HG03439 (cell line): ENCODE data around the gene PHETA2.
"Not testable (repeated sequence)": the region's sequence is repeated elsewhere in the genome, so short reads cannot be mapped to it uniquely, and the experiment has no call there.

Experiments
- ATAC-seq: cut with Tn5 transposase; IDR thresholded peaks from one replicate; pipeline ENCODE4 v1.9.1; 2021; ENCODE audit warnings: mild to moderate bottlenecking, moderate library complexity; ENCODE audit not compliant: unreplicated experiment

Gene PHETA2

GRCh38 chr22:42101199-42101598 lies 27.2 kb downstream of the PHETA2 start:
- ATAC-seq: no peak

- not testable (repeated sequence) for ATAC-seq
Measured at GRCh38 chr22:42104332-42104860, 30.3 kb downstream of the PHETA2 start.

- ATAC-seq: no peak
Measured at GRCh38 chr22:42108848-42109247, 34.8 kb downstream of the PHETA2 start.

GRCh38 chr22:42111798-42112197 lies 37.8 kb downstream of the PHETA2 start:
- no peak for ATAC-seq

- not testable (repeated sequence) for ATAC-seq
Measured at GRCh38 chr22:42112793-42113192, 38.7 kb downstream of the PHETA2 start.

GRCh38 chr22:42114721-42115120 lies 40.7 kb downstream of the PHETA2 start:
- ATAC-seq: no peak

GRCh38 chr22:42115420-42115830 lies 41.4 kb downstream of the PHETA2 start:
- ATAC-seq: not testable (repeated sequence)

GRCh38 chr22:42116848-42117424 lies 42.9 kb downstream of the PHETA2 start:
- no peak for ATAC-seq

GRCh38 chr22:42120231-42121021 lies 46.4 kb downstream of the PHETA2 start:
- ATAC-seq: not testable (repeated sequence)

- not testable (repeated sequence) for ATAC-seq
Measured at GRCh38 chr22:42123529-42123928, 49.5 kb downstream of the PHETA2 start.

GRCh38 chr22:42127606-42128005 lies 53.6 kb downstream of the PHETA2 start:
- no peak for ATAC-seq

GRCh38 chr22:42128007-42128406 lies 54.0 kb downstream of the PHETA2 start:
- not testable (repeated sequence) for ATAC-seq
